Activated CD4-positive, alpha-beta T cell treated with anti-CD3 and anti-CD28 coated beads for 36 hours (primary cell): ENCODE measurements around the gene MRPS22. TPM values are rescaled to one million over a fixed set of nuclear protein-coding genes. Genes with fewer than 3 reads are reported as not detected.

Experiments used
- ATAC-seq: fragments of 200-7000 bp; cut with Tn5 transposase; one replicate; pipeline ENCODE4 v1.10.0; 2021; ENCODE audit warnings: mild to moderate bottlenecking, moderate library complexity
- CTCF ChIA-PET: fragments of 350-600 bp; sonication (Branson Sonifier 250); formaldehyde crosslinking; loops from one replicate; lab custom pipeline; 2021; ENCODE audit warnings: antibody characterized with exemption; lab: Charles Lee
- POLR2A ChIA-PET: fragments of 350-600 bp; sonication (Branson Sonifier 250); formaldehyde crosslinking; loops from one replicate; lab custom pipeline; 2021; ENCODE audit warnings: antibody characterized with exemption, inconsistent platforms; lab: Charles Lee
- DNase-seq: peaks from one replicate; pipeline ENCODE4 v3.0.0-alpha.2; 2020
- H3K27ac Mint-ChIP-seq: one replicate; pipeline ENCODE4 v1.8.0; 2021; ENCODE audit warnings: mixed read lengths
- H3K27me3 Mint-ChIP-seq: one replicate; pipeline ENCODE4 v1.8.0; 2021; ENCODE audit warnings: mixed read lengths
- H3K36me3 Mint-ChIP-seq: one replicate; pipeline ENCODE4 v1.8.0; 2021; ENCODE audit warnings: low read depth, mixed read lengths
- H3K4me1 Mint-ChIP-seq: one replicate; pipeline ENCODE4 v1.8.0; 2021; ENCODE audit warnings: mixed read lengths
- H3K4me3 Mint-ChIP-seq: one replicate; pipeline ENCODE4 v1.8.0; 2021; ENCODE audit warnings: mild to moderate bottlenecking, moderate library complexity, mixed read lengths
- H3K9me3 Mint-ChIP-seq: one replicate; pipeline ENCODE4 v1.8.0; 2021; ENCODE audit warnings: low read depth, mixed read lengths
- intact Hi-C, 2 experiments: fragments of 100-400 bp; cut with DNase I in 1 of 2; cut with micrococcal nuclease in 1 of 2; formaldehyde crosslinking; loops; one replicate each; pipeline versions ENCODE4 v1.14.2 to v1.15.1; 2022 to 2024; cut with DNase I, micrococcal nuclease
- total RNA-seq, 2 experiments: library from RNA; stranded (reverse); gene quantifications; one replicate each; pipeline ENCODE4 v1.2.3, GENCODE V29; 2021

The MRPS22 gene
- total RNA-seq, 2 experiments from 2014 or later, result 72.4 to 80.6 TPM

DNA sequence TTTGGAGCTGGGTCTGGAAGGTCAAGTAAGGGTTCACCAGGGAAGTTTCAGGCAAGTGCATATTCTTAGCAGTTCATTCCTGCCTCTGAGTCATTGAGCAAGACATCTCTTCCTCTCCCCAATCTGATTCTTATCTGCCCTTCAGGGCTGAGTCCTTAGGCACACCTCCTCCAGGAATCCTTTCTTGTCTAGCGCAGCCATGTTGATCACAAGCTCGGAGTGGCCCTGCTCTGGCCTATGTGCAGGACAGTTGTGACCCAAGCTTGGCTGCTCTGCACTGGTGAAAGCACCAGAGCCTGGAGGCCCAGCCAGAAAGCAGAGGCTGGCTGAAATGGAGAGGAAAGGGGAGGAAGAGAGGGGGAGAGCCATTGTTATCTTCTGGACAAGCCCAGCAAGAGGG is 30.9 kb upstream of the MRPS22 start:
- no peaks in the 10 kb centered on the region for H3K9me3 Mint-ChIP-seq
- no peak overlapping the region for H3K4me3 Mint-ChIP-seq
- POLR2A ChIA-PET, result no interaction called here
- peaks cover 6% of the 10 kb centered on the region for H3K27me3 Mint-ChIP-seq
- no peaks in the 10 kb centered on the region for H3K4me1 Mint-ChIP-seq
- H3K36me3 Mint-ChIP-seq, result no peaks in the 10 kb centered on the region
- no peak overlapping the region for H3K27ac Mint-ChIP-seq
- no peak for ATAC-seq
- DNase-seq, result no peak
- CTCF ChIA-PET, result no interaction called here
- intact Hi-C loops, result no loop called here

DNA sequence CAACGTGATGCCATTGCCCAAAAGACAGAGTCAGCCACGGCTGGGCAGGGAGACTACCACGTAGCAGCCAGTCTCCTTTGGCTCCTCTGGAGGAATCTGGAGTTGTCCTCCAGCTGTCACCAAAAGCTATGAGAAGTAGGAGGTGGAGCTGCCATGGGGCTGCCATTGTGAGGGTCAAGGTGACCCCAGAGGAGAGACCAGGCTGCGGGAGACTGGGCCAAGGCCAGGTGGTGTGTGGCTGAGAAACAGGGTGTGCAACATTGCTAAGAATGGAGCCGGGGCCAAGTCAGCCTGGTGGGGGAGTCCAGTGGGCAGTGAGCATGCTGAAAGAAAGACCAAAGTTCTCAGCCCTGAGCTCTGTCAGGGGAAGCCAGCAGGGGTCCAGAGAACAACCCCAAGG is 29.9 kb upstream of the MRPS22 start:
- no peaks in the 10 kb centered on the region for H3K9me3 Mint-ChIP-seq
- intact Hi-C loops, result no loop called here
- H3K27me3 Mint-ChIP-seq, result peaks cover 6% of the 10 kb centered on the region
- ChIA-PET POLR2A (no interaction called here), CTCF (no interaction called here)
- ATAC-seq (no peak), DNase-seq (no peak)
- H3K27ac Mint-ChIP-seq, result no peak overlapping the region
- H3K4me1 Mint-ChIP-seq, result no peaks in the 10 kb centered on the region
- no peaks in the 10 kb centered on the region for H3K36me3 Mint-ChIP-seq
- no peak overlapping the region for H3K4me3 Mint-ChIP-seq

DNA sequence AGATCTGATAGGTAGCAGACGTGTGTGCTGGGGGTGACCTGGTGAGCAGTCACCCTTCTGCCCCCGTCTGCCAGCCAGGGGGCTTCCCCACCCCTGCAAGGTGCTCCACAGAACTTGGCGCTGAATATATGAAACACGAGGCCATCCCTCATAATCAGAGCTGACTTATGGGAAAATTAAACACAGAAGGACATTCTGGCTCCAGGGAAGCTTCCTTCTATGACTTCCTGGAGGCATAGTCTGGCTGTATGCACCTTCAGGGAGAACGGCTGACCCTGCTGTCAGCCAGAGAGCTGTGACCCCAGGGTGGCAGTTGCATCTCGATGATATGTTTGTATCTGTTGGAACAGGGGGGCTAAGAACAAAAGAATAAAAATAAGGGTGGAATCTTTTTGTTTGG is 26.6 kb upstream of the MRPS22 start:
- Mint-ChIP-seq H3K4me1 (no peaks in the 10 kb centered on the region), H3K27ac (no peak overlapping the region), H3K36me3 (no peaks in the 10 kb centered on the region), H3K27me3 (peaks cover 9% of the 10 kb centered on the region), H3K4me3 (no peak overlapping the region), H3K9me3 (no peaks in the 10 kb centered on the region)
- ChIA-PET POLR2A (no interaction called here), CTCF (interaction anchor here (0.7 to 1.3 kb wide), 2 partner anchors 42 to 206 kb away, joined by 3 to 6 read pairs; no protein-coding TSS in a partner anchor)
- intact Hi-C loops, result no loop called here
- no peak for ATAC-seq
- DNase-seq, result no peak

DNA sequence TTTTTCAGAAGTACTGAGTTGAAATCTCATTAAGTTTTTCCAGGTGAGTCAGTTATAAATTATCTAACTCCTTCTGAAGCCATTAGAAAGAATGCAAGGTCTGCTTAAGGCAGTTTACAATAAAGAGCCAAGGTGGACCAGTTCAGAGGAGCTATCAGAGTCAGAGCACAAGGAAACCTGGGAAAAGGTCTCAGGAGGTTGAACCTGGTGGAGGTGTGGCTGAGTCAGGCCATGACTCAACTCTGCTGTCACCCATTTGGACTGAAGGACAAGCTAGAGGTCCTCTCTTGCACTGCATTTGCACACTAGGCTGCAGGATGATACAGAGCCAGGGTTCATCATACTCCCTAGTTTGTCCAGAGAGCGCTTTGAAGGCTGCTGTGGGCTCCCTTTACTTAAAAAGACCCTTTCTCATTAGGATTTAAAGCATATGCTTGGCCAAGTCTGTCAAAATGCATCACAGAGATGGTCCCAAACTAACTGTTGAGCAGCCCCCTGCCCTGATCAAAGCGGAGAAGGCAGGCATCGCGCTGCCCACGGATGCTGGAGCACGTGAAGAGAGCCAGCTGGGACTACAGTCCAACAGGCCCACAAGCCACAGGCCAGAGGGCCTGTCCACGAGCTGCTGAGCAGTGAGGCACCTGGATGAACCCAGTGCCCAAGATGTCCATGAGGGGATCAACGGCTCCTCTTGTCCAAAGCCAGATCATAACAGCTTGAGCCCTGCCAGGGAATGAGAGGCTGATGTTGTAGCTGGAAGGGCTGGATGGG is 26.0 kb upstream of the MRPS22 start:
- H3K36me3 Mint-ChIP-seq, result no peaks in the 10 kb centered on the region
- H3K27ac Mint-ChIP-seq, result no peak overlapping the region
- peaks cover 9% of the 10 kb centered on the region for H3K27me3 Mint-ChIP-seq
- DNase-seq (no peak), ATAC-seq (no peak)
- H3K4me3 Mint-ChIP-seq, result no peak overlapping the region
- intact Hi-C loops, result no loop called here
- no peaks in the 10 kb centered on the region for H3K4me1 Mint-ChIP-seq
- no peaks in the 10 kb centered on the region for H3K9me3 Mint-ChIP-seq
- ChIA-PET POLR2A (no interaction called here), CTCF (interaction anchor here (0.7 to 1.3 kb wide), 2 partner anchors 43 to 206 kb away, joined by 3 to 6 read pairs; no protein-coding TSS in a partner anchor)

DNA sequence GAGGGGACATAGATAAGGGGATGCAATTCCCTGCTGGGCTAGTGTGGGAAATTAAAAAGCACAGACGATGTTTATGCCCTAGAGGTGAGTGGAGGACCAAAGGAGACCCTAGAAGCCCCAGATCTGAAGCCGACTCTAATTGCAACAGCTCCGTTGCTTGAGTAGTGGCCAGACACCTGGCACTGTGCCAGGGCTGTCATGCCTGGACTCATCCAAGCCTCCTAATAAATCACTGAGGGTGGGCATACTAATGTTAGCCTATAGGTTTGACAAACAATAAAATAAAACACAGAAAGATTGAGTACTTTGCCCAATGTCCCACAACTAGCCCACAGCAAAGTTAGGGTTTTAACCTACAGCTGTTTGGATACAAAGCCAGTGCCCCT is 25.4 kb upstream of the MRPS22 start:
- CTCF ChIA-PET, result interaction anchor here (1.3 to 1.5 kb wide), 2 partner anchors 10 to 12 kb away, joined by 3 to 6 read pairs; no protein-coding TSS in a partner anchor
- intact Hi-C loops, result no loop called here
- Mint-ChIP-seq H3K4me1 (no peaks in the 10 kb centered on the region), H3K27me3 (peaks cover 9% of the 10 kb centered on the region), H3K27ac (no peak overlapping the region), H3K9me3 (no peaks in the 10 kb centered on the region), H3K4me3 (no peak overlapping the region), H3K36me3 (no peaks in the 10 kb centered on the region)
- POLR2A ChIA-PET, result no interaction called here
- ATAC-seq (no peak), DNase-seq (no peak)

DNA sequence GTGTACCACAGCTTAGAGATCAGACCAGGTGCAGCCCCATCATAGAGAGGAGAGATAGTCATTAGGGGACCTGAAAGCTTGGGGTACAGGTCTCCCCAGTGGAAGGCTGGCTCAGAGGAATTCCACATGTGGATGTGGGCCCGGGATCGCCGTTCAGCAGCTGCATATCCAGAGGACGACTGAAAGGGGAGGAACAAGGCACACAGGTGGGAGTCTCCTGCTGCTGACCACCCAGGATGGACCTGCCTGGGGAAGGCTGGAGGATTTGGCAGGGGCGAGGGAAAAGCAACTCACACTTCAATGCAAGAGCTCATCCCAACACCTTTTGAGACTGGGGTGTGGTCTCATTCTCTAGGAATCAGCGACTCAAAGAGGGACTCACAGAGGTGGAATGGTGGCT is 25.0 kb upstream of the MRPS22 start:
- Mint-ChIP-seq H3K27ac (no peak overlapping the region), H3K4me3 (no peak overlapping the region), H3K9me3 (no peaks in the 10 kb centered on the region), H3K36me3 (no peaks in the 10 kb centered on the region), H3K4me1 (no peaks in the 10 kb centered on the region), H3K27me3 (peaks cover 9% of the 10 kb centered on the region)
- intact Hi-C loops, result no loop called here
- ChIA-PET POLR2A (no interaction called here), CTCF (interaction anchor here (0.6 to 1.5 kb wide), 3 partner anchors 10 to 82 kb away, joined by 3 to 6 read pairs (median 3); no protein-coding TSS in a partner anchor)
- ATAC-seq, result no peak
- DNase-seq, result no peak

DNA sequence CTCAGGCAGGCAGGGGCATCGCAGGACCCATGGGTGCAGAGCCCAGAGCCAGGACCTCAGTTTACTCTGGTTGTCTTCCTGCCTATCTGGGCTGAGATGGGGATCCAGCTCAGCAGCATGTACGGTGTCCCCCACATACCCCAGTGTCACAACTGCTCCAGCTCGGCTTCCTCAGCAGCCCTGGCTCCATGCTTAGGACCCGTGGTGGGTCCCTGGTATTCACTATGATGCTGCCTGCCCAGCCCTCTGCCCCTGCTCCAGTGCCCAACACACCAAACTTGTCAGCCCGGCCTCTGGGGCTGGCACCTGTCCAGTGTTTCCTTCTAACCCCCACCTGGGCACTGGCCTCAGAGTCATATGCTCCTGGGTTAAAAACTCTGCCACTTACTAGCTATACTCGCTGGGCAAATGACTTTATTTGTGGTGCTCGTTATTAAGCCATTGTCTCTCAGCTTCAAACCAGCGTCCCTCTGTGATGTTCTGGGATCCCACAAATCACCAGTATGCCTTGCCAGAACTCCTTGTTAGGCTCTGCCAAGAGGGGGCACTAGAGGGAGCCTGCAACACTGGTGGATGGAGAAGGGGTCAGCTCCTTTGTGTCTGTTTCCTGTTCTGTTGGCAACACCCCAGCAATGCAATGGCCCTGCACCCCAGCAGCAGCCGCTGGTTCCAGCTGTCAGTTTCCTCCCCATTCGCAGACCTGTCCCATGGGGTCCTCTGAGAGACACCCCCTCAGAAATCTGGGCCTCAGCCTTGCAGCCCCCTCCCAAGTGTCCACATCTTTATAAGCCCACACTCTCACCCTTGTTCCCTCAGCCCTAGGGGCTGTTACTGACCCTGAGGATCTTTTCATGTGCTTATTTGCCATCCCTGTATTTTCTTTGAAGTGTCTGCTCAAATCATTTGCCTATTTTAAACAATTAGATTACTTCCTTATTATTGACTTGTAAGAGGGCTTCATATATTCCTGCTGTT is 24.1 kb upstream of the MRPS22 start:
- ChIA-PET CTCF (interaction anchor here (0.6 to 1.5 kb wide), 5 partner anchors 9 to 396 kb away, joined by 3 to 6 read pairs (median 3); partner anchors contain the start of gene COPB2), POLR2A (no interaction called here)
- H3K4me3 Mint-ChIP-seq, result no peak overlapping the region
- ATAC-seq (no peak), DNase-seq (peak; percentile 26)
- no peak overlapping the region for H3K27ac Mint-ChIP-seq
- H3K4me1 Mint-ChIP-seq, result no peaks in the 10 kb centered on the region
- H3K9me3 Mint-ChIP-seq, result no peaks in the 10 kb centered on the region
- H3K36me3 Mint-ChIP-seq, result no peaks in the 10 kb centered on the region
- H3K27me3 Mint-ChIP-seq, result peaks cover 9% of the 10 kb centered on the region
- intact Hi-C loops, result no loop called here

DNA sequence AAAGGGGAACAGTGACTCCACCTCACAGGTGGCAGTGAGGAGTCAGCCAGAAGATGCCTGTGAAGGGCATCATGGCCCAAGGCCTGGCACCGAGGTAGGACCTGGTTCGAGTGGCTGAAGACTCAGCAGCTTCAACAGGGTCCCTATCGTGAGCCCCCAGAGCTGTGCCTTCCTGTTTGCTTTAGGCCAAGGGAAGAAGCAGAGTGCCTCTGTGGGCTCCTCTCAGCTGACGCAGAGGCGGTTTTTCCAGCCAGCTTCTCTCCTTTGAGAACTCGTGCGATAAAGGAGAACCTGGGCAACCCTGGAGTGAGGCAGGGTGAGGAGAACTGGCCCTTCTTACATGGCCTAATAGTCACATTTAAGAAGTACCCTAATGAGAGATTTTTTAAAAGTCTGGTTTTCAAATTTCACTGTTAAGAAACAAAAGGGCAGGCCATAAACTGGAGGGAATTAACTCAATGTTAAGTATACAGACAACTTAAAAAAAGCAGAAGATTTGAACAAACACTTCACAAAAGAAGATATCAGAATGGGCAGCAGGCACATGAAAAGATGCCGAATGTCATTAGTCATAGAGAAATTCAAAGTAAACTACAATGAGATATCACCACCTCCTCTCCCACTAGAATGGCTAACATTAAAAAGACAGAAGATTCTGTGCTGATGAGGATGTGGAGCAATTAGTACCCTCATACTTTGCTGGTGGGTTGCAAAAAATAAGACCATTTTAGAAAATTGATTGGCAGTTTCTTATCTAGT is 23.1 kb upstream of the MRPS22 start:
- intact Hi-C loops, result no loop called here
- Mint-ChIP-seq H3K4me3 (no peak overlapping the region), H3K9me3 (no peaks in the 10 kb centered on the region), H3K4me1 (no peaks in the 10 kb centered on the region), H3K27me3 (peaks cover 6% of the 10 kb centered on the region), H3K27ac (no peak overlapping the region), H3K36me3 (no peaks in the 10 kb centered on the region)
- CTCF ChIA-PET, result no interaction called here
- ATAC-seq, result no peak
- POLR2A ChIA-PET, result no interaction called here
- no peak for DNase-seq

DNA sequence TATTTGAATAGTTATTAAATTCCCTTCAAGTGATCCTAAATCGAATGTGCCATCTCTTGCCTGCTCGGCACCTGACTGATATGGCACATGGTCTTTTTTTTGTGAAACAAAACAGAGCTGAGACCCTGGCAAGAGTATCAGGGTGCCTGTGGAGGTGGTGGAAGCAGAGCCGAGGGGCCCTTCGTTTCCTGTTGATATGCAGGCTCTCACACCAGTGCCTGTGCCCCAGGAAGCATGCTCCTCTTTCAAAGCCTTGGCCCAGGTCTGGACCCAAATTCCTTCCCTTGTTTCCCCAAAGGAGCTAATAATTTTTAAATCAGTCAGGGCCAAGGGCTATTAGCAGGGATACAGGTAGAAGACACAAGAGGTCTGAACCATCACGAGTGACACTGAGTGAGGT is 21.5 kb upstream of the MRPS22 start:
- DNase-seq (no peak), ATAC-seq (no peak)
- no peak overlapping the region for H3K4me3 Mint-ChIP-seq
- no peak overlapping the region for H3K27ac Mint-ChIP-seq
- no peaks in the 10 kb centered on the region for H3K36me3 Mint-ChIP-seq
- H3K4me1 Mint-ChIP-seq, result no peaks in the 10 kb centered on the region
- H3K9me3 Mint-ChIP-seq, result no peaks in the 10 kb centered on the region
- POLR2A ChIA-PET, result no interaction called here
- CTCF ChIA-PET, result no interaction called here
- peaks cover 3% of the 10 kb centered on the region for H3K27me3 Mint-ChIP-seq
- intact Hi-C loops, result no loop called here

DNA sequence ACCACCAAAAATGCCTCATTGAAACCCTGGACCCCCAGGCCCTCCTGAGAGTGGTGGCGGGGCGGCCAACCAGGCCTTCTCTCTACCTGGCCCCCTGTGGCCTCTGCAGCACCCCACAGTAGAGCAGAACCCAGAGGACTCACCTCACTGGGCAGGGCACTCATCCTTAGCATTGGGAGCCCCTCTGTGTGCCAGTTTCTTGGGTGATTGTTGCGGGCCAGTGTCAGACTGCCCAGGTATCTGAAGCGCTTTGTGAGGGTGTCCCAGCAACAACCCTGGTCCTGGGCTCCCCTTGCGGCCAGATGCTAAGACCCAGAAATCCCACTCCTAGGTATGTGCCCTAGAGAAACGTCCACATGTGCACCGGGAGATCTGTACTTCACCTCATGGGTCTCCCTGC is 20.7 kb upstream of the MRPS22 start:
- no peaks in the 10 kb centered on the region for H3K36me3 Mint-ChIP-seq
- intact Hi-C loops, result no loop called here
- ChIA-PET CTCF (no interaction called here), POLR2A (no interaction called here)
- DNase-seq (no peak), ATAC-seq (no peak)
- no peak overlapping the region for H3K27ac Mint-ChIP-seq
- H3K4me3 Mint-ChIP-seq, result no peak overlapping the region
- peaks cover 2% of the 10 kb centered on the region for H3K4me1 Mint-ChIP-seq
- H3K9me3 Mint-ChIP-seq, result no peaks in the 10 kb centered on the region
- peaks cover 2% of the 10 kb centered on the region for H3K27me3 Mint-ChIP-seq

DNA sequence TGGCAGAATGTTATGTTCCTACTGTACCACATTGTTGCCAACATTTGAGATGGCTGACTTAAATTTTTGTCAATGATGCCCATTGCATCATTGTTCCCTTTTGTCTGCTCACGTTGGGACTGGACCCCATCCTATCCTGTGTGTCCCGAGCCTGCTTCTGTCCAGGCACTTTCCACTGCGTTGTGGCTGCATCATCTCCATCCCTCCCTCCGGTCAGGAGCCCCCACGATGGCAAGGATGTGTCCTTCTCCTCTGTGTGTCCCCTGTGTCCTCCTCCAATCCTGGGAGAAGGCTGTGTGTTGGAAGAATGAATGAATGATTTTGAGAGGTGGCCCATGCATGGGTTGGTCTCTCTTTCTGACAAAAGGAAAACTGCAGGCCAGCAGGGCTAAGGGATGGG is 19.4 kb upstream of the MRPS22 start:
- intact Hi-C loops, result no loop called here
- DNase-seq (no peak), ATAC-seq (no peak)
- H3K27ac Mint-ChIP-seq, result no peak overlapping the region
- H3K4me1 Mint-ChIP-seq, result peaks cover 5% of the 10 kb centered on the region
- H3K27me3 Mint-ChIP-seq, result peaks cover 2% of the 10 kb centered on the region
- H3K9me3 Mint-ChIP-seq, result no peaks in the 10 kb centered on the region
- H3K4me3 Mint-ChIP-seq, result no peak overlapping the region
- POLR2A ChIA-PET, result no interaction called here
- CTCF ChIA-PET, result interaction anchor here (1.4 to 1.5 kb wide), 2 partner anchors 212 to 389 kb away, joined by 3 read pairs; no protein-coding TSS in a partner anchor
- H3K36me3 Mint-ChIP-seq, result no peaks in the 10 kb centered on the region
